Fibroblast of lung (primary cell): ENCODE results near the gene GLIS1. TPM values are rescaled to one million over a fixed set of nuclear protein-coding genes. Genes with fewer than 3 reads are reported as not detected.

Experiments used
- DNase-seq, 2 donors: peaks; one replicate each; pipeline versions ENCODE4 v3.0.0 to v3.0.0-alpha.2; 2010; ENCODE audit warnings: low read depth in 2 of 2
- H2AFZ ChIP-seq: 2 replicates; pipeline ENCODE4 v1.5.1; 2012; ENCODE audit warnings: low read length, control low read depth, inconsistent platforms
- H3K27ac ChIP-seq: 2 replicates; pipeline ENCODE4 v1.5.1; 2011; ENCODE audit warnings: low read length, control low read depth; ENCODE audit not compliant: insufficient read depth
- H3K27me3 ChIP-seq: 2 replicates; pipeline ENCODE4 v1.5.1; 2011; ENCODE audit warnings: mild to moderate bottlenecking, low read length; ENCODE audit not compliant: control insufficient read depth, insufficient read depth
- H3K36me3 ChIP-seq: 2 replicates; pipeline ENCODE4 v1.5.1; 2011; ENCODE audit warnings: low read length; ENCODE audit not compliant: control insufficient read depth, insufficient read depth
- H3K4me1 ChIP-seq: 2 replicates; pipeline ENCODE4 v1.5.1; 2011; ENCODE audit warnings: low read length; ENCODE audit not compliant: control insufficient read depth, insufficient read depth; ENCODE audit errors: extremely low read depth
- H3K4me2 ChIP-seq: 2 replicates; pipeline ENCODE4 v1.5.1; 2011; ENCODE audit warnings: low read length, control low read depth; ENCODE audit not compliant: insufficient read depth; ENCODE audit errors: extremely low read depth
- H3K4me3 ChIP-seq, 4 experiments: fragments of 200-600 bp in 1 of 4; sonication (generic) in 1 of 4; replicated peaks in 1 of 4; 2 replicates each; pipeline ENCODE4 v1.5.1; 2011 to 2016; ENCODE audit warnings: low read length in 4 of 4, low read depth in 3 of 4, mild to moderate bottlenecking in 3 of 4, control low read depth in 2 of 4, inconsistent platforms in 1 of 4, mixed read lengths in 1 of 4; ENCODE audit not compliant: insufficient read depth in 1 of 4; ENCODE audit errors: control extremely low read depth in 1 of 4
- H3K79me2 ChIP-seq: 2 replicates; pipeline ENCODE4 v1.5.1; 2012; ENCODE audit warnings: mild to moderate bottlenecking, low read length, inconsistent platforms; ENCODE audit not compliant: control insufficient read depth, insufficient read depth
- H3K9ac ChIP-seq: 2 replicates; pipeline ENCODE4 v1.5.1; 2011; ENCODE audit warnings: mild to moderate bottlenecking, low read length, control low read depth; ENCODE audit not compliant: insufficient read depth
- H3K9me3 ChIP-seq: 2 replicates; pipeline ENCODE4 v1.5.1; 2012; ENCODE audit warnings: low read depth, low read length; ENCODE audit not compliant: control insufficient read depth, insufficient read depth
- H4K20me1 ChIP-seq: 2 replicates; pipeline ENCODE4 v1.5.1; 2011; ENCODE audit warnings: low read length; ENCODE audit not compliant: control insufficient read depth, insufficient read depth; ENCODE audit errors: extremely low read depth
- EZH2 ChIP-seq: IDR thresholded peaks from 2 replicates; pipeline ENCODE4 v1.5.1; 2012; ENCODE audit warnings: low read length, control low read depth, mild to moderate bottlenecking; ENCODE audit errors: missing control alignments
- polyA plus RNA-seq, 2 donors: library from polyadenylated mRNA; depleted of rRNA in 1 of 2; stranded (reverse) in 1 of 2; unstranded in 1 of 2; fragments of >200 nt; gene quantifications; 2 replicates each; pipeline ENCODE4 v1.2.1, GENCODE V29; 2011 to 2012; ENCODE audit warnings: missing spikeins in 1 of 2
- total RNA-seq: library from RNA; depleted of rRNA; stranded (reverse); fragments of >200 nt; gene quantifications from 2 replicates; pipeline ENCODE4 v1.2.1, GENCODE V29; 2014
- TF ChIP-seq, protein P1 (sequence below), 2 donors: IDR thresholded peaks in 1 of 2; conservative IDR thresholded peaks in 1 of 2; 1 replicate in 1 of 2; 2 replicates in 1 of 2; pipeline ENCODE4 v1.5.1; 2011 to 2012; ENCODE audit warnings: low read length in 2 of 2, control low read depth in 1 of 2, inconsistent platforms in 1 of 2, low read depth in 1 of 2, mild to moderate bottlenecking in 1 of 2

The GLIS1 gene
- total and polyA plus RNA-seq, 2 donors (not counting 1 experiment from before 2014, with no cell fraction given) = under 0.01 to 0.05 TPM

GRCh38 chr1:53639251-53639763 is 99.7 kb downstream of the GLIS1 start:
- H2AFZ ChIP-seq = no peak overlapping the region
- no peak overlapping the region for H3K27ac ChIP-seq
- TF ChIP-seq EZH2 = no peak
- TF ChIP-seq, protein P1, sequence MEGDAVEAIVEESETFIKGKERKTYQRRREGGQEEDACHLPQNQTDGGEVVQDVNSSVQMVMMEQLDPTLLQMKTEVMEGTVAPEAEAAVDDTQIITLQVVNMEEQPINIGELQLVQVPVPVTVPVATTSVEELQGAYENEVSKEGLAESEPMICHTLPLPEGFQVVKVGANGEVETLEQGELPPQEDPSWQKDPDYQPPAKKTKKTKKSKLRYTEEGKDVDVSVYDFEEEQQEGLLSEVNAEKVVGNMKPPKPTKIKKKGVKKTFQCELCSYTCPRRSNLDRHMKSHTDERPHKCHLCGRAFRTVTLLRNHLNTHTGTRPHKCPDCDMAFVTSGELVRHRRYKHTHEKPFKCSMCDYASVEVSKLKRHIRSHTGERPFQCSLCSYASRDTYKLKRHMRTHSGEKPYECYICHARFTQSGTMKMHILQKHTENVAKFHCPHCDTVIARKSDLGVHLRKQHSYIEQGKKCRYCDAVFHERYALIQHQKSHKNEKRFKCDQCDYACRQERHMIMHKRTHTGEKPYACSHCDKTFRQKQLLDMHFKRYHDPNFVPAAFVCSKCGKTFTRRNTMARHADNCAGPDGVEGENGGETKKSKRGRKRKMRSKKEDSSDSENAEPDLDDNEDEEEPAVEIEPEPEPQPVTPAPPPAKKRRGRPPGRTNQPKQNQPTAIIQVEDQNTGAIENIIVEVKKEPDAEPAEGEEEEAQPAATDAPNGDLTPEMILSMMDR (conservative IDR thresholded peaks at IDR 0.05 in 1 of 2, IDR thresholded peaks at IDR 0.05 in 1 of 2; ENCODE audit: low read depth in 1 of 2, low read length in 2 of 2) = peak in 1 of 2 donors; percentile 16
- peaks cover 6% of the 10 kb centered on the region for H3K27me3 ChIP-seq
- no peak overlapping the region for H3K9ac ChIP-seq
- H3K4me2 ChIP-seq = no peak overlapping the region
- H3K36me3 ChIP-seq = no peaks in the 10 kb centered on the region
- H3K79me2 ChIP-seq = no peaks in the 10 kb centered on the region
- no peaks in the 10 kb centered on the region for H3K4me1 ChIP-seq
- H3K4me3 ChIP-seq = no peak overlapping the region
- no peaks in the 10 kb centered on the region for H4K20me1 ChIP-seq
- peak; percentile 32 to 82 for DNase-seq
- H3K9me3 ChIP-seq = no peaks in the 10 kb centered on the region

DNA sequence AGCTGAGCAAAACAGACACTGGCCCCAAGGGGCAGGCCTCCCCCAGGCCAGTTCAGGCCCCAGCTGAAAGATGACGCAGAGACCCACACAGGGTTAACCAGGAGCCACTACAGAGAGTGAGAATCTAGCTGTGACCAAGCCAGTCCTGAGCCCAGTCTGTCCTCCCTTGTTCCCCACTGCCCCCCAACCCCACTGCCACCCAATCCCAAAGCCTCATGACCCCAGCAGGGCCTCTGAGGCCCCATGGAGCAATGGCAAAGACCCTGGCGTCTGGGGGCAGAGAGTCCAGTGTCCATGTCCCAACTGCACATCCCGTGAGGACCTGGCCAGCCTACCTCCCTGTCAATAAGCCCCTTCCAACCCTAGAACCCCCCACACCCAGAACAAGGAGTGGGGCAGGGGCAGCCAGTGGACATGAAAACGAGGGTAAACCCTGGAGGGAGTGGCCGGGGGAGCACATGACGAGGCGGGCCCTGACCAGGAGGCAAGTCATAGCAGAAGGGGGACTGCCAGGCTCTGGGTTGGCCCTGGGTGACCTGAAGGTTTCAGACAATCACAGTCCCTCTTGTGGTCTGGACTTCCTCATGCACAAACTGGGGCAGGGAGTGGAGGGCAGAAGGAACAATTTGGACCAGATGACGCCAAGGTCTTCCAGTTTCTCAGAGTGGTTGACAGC is 100.5 kb downstream of the GLIS1 start:
- Histone ChIP-seq H3K27me3 (peaks cover 5% of the 10 kb centered on the region), H3K9me3 (no peaks in the 10 kb centered on the region), H2AFZ (no peak overlapping the region), H3K4me3 (no peak overlapping the region), H4K20me1 (no peaks in the 10 kb centered on the region), H3K79me2 (no peaks in the 10 kb centered on the region), H3K36me3 (no peaks in the 10 kb centered on the region), H3K27ac (no peak overlapping the region), H3K9ac (no peak overlapping the region), H3K4me1 (no peaks in the 10 kb centered on the region), H3K4me2 (no peak overlapping the region)
- no peak for DNase-seq
- TF ChIP-seq EZH2 = no peak
- TF ChIP-seq, protein P1 (conservative IDR thresholded peaks at IDR 0.05 in 1 of 2, IDR thresholded peaks at IDR 0.05 in 1 of 2; ENCODE audit: low read depth in 1 of 2, low read length in 2 of 2) = no peak

- Histone ChIP-seq H3K79me2 (no peaks in the 10 kb centered on the region), H4K20me1 (no peaks in the 10 kb centered on the region), H3K9me3 (no peaks in the 10 kb centered on the region), H3K4me1 (no peaks in the 10 kb centered on the region), H3K27ac (no peak overlapping the region), H3K9ac (no peak overlapping the region), H3K4me3 (no peak overlapping the region), H3K4me2 (no peak overlapping the region), H2AFZ (no peak overlapping the region), H3K36me3 (no peaks in the 10 kb centered on the region), H3K27me3 (peaks cover 5% of the 10 kb centered on the region)
- no peak for DNase-seq
- TF ChIP-seq, protein P1 (conservative IDR thresholded peaks at IDR 0.05 in 1 of 2, IDR thresholded peaks at IDR 0.05 in 1 of 2; ENCODE audit: low read depth in 1 of 2, low read length in 2 of 2) = no peak
- TF ChIP-seq EZH2 = no peak
Measured at GRCh38 chr1:53637511-53638359, 101.2 kb downstream of the GLIS1 start.
